GM21381 (cell line): Measurements from ENCODE around the gene PAPLN.

Source experiments
- ATAC-seq: cut with Tn5 transposase; IDR thresholded peaks from one replicate; pipeline ENCODE4 v1.9.1; 2021; ENCODE audit warnings: mild to moderate bottlenecking, moderate library complexity; ENCODE audit not compliant: unreplicated experiment

Gene PAPLN

DNA sequence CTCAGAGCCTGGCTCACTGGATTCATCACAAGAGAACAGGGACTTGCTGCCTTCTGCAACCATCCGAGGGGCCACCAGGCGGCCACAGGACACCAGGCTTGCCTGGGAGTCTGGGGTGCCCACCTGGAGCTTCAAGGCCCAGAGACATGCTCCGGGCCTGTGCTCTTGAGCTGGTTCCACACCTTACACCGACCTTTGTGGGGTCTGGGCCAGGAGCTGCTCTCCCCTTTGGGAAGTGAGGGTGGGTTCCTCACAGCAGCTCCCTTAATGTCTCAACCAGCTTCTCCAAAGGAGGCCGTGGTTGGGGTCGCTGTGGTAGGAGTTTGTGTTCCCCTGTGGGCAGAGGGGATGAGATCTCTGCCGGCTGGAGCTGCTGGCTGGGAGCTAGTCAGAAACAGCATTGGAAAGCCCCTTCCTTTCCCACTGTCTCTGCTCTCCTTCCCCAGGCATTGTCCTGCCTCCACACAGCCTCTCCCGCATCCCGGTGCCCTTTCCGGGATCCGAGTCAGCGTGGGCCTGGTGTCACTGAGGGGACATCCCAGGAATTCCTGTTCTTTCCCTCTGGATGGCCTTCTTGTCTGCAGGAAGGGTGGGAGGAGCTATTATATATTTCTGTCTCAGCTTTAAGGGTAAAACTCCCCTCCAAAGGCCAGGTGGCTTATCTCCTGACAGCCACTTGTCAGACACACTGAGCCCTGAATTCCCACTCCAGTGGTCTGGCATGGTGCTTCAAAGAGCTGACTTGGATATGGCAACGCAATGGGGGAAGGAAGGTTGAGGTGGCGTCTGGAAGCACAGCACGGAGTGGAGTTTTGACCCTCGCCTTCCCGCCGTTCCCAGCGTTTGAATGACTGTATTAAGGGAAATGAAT lies 5.1 kb upstream of the PAPLN start:
- ATAC-seq = no peak

DNA sequence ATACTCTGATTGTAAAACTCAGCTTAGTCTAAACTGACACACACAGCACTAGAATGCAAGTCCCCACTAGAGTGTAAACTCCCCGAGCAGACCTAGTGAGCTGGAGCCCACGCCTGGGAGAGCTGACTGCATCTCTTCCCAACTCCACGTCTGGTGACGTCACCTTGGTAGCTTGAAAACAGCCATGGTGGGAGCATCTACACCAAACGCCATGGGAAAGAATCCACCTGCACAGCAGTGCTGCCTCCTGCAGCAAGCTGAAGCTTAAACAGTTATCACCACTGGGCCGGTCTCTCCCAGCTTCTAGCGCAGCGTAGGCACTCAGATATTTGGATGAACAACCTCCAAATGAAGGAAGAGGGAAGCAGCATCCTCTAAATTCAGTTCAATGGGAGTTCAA lies 4.3 kb upstream of the PAPLN start:
- no peak for ATAC-seq

DNA sequence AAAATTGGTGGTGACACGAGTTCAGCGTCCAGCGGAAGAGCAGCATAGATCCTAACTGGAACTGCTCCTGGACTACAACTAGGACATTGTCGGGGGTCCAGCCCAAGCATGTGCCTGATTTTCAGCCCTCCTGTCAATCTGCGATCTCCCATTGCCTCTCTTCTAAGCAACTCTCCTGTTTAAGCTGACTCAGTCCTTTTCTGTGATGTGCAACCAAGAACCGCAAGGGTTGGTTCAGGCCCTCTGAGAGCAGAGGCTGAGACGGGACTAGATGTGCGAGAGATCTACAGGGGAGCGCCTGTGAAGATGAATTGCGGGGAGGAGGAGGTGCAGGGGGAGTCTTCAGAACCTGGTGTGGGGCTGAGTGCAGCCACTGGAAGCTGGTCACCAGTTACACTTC lies 3.7 kb upstream of the PAPLN start:
- ATAC-seq = no peak

DNA sequence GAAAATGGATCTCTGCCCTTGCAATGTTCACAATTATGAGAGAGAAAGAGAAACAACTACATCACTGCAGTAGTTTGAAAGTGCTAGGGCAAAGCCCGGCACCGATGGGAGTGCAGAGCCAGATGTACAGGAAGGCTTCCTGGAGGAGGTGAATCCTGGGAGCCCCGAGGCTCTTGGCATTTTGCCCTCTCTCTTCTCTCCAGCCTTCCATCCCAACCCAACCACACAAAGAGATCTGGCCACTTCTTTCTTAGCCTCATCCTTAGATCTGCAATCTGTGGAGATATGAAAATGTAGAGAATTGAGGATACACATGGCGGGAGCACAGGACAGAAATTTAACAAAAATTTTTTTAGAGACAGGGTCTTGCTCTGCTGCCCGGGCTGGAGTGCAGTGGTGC lies 3.3 kb upstream of the PAPLN start:
- no peak for ATAC-seq

DNA sequence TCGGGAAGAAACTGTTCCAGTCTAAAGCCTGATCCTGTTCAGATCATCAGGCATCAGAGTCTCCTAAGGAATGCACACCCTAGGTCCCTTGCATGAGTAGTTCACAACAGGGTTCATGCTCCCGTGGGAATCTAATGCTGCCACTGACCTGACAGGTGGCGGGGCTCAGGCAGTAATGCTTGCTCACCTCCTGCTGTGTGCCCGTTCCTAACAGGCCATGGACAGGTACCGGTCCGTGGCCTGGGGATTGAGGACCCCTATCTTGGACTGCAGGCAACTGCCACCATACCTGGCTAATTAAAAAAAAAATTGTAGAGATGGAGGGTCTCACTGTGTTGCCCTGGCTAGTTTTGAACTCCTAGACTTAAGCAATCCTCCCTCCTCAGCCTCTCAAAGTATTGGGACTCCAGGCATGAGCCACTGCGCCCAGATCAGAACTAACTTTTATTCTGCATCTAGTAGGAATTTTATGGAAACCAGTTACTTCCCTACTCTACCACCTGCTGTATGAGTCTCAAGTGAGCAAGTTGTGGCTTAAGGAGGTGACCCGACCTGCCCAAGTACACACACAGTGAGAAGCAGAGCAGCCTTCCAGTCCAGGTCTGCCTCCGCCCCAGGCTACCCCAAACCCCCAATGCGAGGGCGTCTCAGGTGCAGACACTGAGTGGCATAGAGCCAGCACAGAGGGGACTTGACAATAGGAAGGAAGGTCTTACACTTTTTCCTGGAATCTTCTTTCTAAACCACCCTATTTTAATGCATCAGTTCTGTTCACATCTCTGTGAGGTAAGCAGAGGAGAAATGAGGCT lies 2.5 kb upstream of the PAPLN start:
- no peak for ATAC-seq

DNA sequence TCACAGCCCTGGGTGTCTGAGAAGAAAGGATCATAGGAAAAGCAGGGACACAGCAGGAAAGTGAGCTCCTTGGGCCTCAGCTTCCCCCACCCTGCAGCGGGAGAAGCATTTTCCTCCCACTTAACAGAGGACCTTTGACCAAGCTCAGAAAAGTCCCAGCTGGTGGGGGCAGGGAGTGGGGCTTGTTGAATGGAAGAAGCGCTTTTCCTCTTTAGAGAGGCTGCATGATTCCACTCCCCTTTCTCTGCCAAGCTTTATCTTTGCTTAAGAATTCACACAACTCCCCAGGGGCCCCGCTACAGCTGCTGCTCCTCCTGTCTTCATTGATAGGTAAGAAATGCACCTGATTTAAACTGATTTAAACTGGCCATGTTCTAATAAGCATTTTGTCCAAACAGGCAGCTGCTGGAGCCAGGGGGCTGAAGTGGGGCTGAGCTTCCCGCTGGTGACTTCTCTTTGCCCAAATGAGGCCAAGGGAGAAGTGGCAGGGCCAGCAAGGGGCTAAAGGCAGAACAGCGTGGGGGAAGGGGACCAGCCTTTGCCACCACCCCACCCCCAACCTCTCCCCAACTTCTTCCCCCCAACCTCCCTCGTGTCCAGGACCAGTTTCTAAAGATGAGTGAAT lies 1.7 kb upstream of the PAPLN start:
- ATAC-seq = no peak

DNA sequence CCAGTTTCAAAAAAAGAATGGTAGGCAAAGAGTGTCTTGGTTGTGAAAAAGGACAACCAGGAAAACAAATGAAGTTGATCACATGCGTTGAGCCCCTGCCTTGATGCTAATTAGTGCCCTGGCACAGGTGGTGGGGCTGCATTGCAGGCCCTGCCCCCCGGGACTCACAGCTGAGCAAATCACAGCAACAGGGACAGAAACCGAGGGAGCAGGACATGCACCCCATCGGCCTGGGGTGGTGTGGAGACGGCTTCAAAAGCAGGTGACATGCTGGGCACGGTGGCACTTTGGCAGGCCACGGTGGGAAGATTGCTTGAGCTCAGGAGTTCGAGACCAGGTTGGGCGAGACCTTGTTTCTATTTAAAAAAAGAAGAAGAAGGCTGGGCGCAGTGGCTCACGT lies 1.1 kb upstream of the PAPLN start:
- ATAC-seq = no peak

DNA sequence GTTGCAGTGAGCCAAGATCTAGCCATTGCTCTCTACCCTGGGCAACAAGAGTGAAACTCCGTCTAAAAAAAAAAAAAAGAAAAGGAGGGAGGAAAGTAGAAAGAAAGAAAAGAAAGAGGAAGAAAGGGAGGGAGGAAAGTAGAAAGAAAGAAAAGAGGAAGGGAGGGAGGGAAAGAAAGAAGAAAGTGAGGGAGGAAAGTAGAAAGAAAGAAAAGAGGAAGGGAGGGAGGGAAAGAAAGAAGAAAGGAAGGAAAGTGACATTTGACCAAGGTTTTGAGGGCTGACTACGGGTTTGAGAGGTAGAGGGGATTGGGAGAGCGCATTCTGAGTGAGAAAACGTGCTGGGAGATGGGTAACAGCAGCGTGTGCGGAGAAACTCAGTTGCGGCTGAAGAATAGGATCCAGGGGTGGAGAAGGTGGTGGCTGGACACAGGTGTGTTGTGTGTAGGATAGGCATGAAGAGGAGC lies 521 bp upstream of the PAPLN start:
- no peak for ATAC-seq

DNA sequence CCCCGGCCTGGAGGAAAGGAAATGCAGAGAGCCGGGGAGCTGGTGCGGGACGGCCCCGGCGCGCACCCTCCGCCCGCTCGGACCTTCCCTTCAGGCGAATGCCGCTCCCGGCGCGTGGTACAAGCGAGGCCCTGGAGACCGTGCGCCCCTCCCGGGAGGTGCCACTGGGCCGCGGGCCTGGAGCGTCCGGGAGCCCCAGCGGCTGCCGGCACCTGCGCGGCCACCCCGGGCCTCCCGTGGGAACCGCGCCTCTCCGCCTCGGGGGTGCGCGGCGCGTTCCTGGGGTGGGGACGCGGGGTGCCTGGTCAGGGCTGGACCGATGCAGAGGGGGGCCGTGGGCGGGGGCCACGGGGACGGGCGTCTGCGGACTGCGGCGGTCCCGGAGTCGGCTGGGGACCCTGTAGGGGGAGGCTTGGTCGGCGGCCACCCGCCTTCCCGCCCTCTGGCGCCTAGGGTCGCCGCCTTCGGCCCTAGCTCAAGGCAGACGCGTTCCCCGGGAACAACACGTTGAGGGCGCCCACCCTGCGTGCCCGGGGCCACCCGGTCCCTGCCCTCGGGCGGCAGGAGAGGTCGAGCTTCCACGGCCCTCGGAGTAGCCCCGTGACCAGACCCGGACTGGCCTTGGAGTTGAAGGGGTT lies 599 bp downstream of the PAPLN start:
- ATAC-seq = no peak

DNA sequence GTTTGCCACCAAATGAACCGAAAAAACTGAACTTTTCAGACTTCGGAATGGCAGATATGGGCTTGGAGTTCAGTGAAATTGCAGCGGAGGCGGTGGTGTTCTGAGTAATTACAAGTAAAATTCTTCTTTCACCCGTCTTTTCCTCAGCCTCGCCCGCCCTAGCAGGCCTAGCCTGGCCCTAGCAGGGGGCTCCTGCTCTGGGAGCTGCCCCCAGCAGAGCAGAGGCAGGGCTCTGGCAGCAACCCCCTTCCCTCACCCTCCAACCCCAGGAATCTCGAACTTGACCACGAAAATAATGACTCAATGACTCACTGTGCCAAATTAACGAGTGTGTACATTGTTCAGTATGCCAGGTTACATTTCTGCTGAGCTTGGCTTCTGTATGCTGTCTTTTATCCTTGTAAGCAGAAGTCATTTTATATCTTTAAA lies 1.1 kb downstream of the PAPLN start:
- no peak for ATAC-seq

DNA sequence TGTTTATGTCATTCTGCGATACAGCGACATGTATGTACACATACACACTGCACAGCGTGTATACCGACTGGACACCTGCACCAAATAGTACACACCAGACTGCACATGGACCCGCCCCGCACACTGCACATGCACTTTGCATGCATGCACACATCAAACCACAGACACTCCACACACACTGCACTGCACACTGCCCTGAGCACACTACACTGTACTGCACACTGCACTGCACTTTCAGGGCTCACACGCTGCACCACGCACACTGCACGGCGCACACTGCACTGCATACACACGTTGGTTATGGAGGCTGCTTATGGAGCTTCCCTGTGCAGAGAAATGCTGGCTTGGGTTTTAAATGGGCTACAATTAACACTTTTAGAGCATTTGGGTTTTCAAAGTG lies 1.6 kb downstream of the PAPLN start:
- no peak for ATAC-seq

DNA sequence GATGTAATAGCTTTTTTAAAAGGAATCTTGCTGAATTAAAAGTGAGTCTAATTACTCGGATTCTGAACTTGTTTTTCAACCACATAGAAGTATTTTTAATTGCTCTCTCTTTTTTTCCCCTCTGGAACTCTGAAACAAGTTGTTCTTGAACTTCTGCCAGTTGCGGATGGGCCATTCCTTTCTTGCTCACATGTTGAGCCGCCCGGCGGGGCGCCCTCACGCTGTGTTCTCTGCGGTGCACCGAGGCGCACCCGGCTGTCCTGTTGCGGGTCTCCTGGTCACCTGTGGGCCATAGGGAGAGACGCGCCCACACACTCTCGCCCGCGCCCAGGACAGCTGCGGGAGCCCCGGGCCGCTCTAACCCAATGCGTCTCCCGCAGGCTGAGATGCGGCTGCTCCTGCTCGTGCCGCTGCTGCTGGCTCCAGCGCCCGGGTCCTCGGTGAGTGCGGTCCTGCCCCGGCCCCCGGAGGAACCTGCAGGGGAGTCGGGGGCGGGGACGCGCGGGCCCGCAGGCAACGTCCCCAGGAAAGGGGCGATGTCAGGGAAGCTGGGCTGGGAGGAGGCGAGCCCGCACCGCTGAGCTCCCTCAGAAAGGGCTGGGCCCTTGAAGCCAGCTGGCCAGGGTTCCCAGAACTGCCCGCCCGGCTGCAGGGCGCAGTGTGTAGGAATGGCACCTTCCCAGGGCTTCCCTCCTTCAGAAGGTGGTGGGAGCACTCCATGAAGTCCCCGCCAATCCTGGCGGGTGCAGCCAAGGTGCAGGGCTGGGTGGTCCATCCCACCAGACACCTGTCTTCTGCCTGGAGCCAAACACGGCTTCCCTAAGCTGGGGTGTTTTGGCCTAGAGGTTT lies 2.3 kb downstream of the PAPLN start:
- ATAC-seq = no peak

DNA sequence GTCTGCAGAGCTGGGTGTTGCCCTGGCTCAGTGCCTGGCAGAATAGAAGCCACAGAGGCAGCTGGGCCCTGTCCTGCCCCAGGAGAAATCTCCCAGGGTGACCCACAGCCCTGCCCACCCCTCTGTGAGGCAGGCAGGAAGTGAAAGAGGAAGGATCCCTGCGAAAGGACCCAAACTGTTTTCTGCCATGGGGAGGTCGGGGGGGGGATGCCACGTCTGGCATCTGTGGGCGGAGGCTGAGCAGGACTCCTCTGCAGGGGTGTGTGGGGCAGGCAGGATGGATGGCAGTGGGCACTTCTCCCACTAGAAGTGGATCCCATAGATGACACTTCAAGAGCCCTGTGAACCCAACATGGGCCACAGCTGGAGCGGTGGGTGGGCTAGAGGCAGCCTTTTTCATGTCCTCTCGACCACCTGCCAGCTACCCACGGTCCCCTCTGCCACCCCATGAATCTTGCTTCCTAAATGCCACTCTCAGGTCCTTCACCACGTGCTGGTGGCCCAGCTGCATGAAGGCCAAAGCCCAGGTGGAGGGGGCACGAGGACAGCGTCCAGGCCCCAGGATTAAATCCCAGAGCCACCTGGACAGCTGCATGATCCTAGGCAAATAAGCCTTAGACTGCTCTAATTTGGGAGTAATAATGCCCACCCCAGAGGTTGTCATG lies 3.6 kb downstream of the PAPLN start:
- no peak for ATAC-seq

DNA sequence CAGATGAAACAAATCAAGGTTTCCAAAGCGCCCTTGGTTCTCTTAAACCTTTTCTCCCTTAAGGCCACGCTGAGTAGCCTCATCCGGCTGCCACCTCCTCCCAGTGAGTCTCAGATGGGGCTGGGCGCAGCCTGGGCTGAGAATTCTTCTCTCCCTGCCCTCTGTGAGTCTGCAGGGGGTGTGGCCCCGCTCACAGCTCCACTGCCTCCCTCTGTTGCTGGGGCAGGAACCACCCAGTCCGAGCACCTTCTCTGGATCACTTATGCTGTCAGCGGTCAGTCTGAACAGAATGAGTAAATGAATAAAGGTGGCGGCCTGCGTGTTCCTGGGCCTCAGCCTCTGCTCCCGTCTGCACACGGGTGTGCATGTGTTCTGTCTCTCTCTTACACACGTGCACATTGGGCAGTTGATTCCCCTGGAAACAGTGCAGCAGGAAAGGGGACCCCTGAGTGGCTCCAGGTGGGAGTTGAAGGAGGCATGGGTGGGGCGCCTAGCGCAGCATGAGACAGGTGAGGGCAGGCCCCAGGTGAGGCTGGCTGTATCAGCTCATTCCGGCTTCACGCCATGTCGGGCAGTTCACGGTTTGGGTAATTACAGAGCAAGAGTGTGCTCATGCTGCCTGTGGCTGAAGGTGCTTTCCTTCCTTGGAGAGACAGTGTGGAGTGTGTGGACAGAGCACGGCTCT lies 4.3 kb downstream of the PAPLN start:
- ATAC-seq = no peak

DNA sequence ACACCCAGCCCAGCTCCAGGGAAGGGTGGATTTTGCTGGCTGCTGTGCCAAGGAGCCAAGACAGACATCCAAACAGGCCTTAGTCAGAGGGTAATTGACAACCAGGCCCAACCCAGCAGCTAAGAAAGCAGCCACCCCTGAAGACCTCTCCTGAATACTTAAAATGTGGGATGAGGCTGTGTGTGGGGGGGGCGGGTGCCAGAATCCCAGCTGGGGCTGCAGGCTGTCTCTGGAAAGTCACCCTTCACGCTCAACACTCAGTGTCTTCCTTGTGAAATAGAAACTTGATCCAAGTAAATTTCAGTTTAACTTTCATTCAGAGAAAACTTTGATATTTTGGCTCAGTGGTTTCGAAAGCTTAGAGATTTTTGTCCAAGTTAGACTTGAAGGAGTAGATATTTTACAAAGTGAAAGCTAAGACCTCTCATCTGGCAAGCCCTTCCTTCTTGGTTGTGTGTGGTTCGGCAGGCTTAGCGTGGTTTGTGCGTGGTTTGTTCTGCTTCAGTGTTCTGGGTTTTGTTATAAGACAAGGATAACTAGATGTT lies 5.1 kb downstream of the PAPLN start:
- no peak for ATAC-seq

DNA sequence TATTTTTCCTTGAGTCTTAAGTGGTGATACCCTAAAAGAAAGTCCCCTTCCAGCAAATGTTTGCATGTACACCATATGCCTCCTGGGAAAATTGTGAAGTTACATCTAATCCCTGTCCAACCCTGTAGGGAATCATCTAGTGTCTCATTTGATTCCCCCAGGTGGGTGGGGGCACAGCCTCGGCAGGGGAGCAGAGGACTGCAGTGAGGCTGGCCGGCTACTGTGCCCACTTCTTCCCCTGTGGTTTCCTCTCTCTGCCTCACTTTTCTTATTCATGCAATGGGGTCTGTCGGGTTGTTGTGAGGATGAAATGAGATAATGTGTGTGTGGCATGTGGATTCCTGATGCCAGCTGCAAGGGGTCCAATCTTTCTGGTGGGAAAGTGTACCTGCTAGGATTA lies 6.0 kb downstream of the PAPLN start:
- no peak for ATAC-seq

DNA sequence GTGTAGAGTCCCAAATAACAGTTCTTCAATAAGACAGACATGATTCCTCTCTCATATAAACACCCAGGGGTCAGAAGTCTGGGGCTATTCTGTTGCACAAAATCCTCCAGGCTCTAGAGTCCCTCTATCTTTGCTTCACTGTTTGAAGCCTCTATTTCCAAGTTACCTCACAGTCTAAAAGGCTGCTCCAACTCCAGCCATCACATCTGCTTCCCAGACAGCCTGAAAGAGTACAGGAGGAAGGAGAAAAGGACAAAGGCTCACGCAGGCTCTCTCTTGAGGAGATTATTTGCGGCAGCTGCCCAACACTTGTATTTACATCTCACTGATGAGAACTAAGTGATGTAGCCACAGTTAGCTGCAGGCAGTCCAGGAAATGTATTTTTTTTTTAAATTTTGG lies 6.4 kb downstream of the PAPLN start:
- ATAC-seq = no peak

DNA sequence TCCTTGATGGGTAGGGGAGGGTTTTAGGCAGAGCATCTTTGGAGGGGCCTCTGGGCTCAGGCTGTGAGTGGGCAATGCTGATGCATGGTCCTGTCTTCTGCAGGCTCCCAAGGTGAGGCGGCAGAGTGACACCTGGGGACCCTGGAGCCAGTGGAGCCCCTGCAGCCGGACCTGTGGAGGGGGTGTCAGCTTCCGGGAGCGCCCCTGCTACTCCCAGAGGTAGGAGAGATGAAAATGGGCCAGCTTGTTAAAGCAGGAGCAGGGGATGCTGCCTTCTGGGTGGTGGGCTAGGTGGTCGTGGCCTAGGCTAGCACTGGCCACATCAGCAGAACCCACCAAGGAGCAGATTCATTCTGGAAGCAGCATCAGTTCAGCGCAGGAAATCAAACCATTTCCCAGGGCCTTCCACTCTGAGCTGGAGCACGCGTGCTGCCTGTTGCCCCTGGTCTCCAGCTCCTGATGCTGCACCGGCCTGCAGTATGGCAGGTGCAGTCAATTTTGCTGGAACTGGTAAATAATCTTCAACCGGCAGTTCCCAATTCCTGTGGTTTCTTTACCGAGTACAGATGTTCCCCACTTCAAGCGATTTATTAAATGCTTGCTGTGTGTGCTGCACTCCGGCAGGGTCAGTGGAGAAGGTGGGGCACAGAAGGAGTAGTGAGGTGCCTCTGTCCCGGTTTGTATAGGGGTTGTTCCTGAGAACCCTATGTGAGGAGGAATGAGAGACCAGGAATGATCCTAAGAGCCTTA lies 7.4 kb downstream of the PAPLN start:
- no peak for ATAC-seq
